Fibroblast of villous mesenchyme (primary cell): Measurements from ENCODE around the gene RNF182. TPM values are rescaled to one million over a fixed set of nuclear protein-coding genes. Genes with fewer than 3 reads are reported as not detected.
"Not testable (repeated sequence)": the region's sequence is repeated elsewhere in the genome, so short reads cannot be mapped to it uniquely, and the experiment has no call there.

Experiments
- DNase-seq: peaks from one replicate; pipeline ENCODE4 v3.0.0-alpha.2; 2010; ENCODE audit warnings: low read depth
- H3K4me3 ChIP-seq: 2 replicates; pipeline ENCODE4 v1.5.1; 2011; ENCODE audit warnings: low read depth, mild to moderate bottlenecking, low read length
- total RNA-seq: library from RNA; depleted of rRNA; stranded (reverse); fragments of >200 nt; gene quantifications from 2 replicates; pipeline ENCODE4 v1.2.3, GENCODE V29; 2012
- TF ChIP-seq, protein P1 (sequence below): IDR thresholded peaks from 2 replicates; pipeline ENCODE4 v1.5.1; 2012; ENCODE audit warnings: low read depth, mild to moderate bottlenecking, low read length; ENCODE audit not compliant: insufficient read depth

RNF182 gene
- total RNA-seq, 1 donor = 6.9 TPM

DNA sequence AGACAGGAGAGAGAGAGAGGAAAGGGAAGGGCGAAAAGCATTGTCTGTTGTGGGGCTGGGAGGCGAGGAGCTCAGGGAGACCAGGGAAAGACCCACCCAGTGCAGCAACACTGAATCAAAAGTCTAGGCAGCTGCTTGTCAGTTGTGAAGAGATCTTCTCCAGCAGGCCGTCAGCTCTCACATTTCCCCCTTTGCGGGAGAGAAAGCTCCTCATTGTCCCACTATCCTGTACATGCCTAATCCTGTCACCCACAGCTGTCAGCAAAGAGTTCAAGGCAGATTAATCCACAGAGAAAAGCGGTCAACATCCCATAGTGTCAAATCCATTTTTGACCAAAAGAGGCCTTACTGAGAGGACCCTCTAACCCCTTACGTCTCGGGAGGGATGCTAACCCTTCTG lies 27.3 kb downstream of the RNF182 start:
- TF ChIP-seq, protein P1, sequence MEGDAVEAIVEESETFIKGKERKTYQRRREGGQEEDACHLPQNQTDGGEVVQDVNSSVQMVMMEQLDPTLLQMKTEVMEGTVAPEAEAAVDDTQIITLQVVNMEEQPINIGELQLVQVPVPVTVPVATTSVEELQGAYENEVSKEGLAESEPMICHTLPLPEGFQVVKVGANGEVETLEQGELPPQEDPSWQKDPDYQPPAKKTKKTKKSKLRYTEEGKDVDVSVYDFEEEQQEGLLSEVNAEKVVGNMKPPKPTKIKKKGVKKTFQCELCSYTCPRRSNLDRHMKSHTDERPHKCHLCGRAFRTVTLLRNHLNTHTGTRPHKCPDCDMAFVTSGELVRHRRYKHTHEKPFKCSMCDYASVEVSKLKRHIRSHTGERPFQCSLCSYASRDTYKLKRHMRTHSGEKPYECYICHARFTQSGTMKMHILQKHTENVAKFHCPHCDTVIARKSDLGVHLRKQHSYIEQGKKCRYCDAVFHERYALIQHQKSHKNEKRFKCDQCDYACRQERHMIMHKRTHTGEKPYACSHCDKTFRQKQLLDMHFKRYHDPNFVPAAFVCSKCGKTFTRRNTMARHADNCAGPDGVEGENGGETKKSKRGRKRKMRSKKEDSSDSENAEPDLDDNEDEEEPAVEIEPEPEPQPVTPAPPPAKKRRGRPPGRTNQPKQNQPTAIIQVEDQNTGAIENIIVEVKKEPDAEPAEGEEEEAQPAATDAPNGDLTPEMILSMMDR = no peak
- H3K4me3 ChIP-seq = no peak overlapping the region
- DNase-seq = no peak

DNA sequence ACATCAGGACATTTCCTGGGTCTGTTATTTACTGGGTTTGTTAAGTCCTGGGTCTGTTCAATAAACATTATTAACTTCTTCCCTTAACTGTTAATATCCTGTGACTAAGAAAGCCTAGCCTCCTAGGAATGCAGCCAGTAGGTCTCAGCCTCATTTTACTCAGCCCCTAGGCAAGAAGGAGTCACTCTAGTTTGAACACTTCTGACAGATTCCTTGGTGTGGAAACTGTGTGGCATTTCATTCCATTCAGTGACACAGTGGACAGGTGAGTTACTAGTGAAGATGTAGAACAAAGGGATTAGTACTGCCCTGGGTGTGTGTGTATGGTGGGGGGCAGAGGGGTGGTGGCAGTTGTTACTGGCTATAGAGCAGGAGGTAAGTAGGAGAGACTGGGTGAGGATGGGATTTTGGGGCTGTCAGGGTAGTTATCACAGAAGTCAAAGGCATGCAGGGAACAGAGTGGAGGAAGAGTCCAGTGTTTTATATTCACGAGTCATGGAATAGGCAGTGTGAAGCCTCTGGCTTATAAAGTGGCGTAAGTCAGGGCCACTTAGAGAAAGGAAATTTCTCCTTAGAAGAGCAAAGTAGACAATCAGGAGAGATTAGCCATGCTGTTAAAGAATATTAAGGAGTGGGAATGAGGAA lies 28.4 kb downstream of the RNF182 start:
- TF ChIP-seq, protein P1 = no peak
- DNase-seq = peak; percentile 18
- no peak overlapping the region for H3K4me3 ChIP-seq

DNA sequence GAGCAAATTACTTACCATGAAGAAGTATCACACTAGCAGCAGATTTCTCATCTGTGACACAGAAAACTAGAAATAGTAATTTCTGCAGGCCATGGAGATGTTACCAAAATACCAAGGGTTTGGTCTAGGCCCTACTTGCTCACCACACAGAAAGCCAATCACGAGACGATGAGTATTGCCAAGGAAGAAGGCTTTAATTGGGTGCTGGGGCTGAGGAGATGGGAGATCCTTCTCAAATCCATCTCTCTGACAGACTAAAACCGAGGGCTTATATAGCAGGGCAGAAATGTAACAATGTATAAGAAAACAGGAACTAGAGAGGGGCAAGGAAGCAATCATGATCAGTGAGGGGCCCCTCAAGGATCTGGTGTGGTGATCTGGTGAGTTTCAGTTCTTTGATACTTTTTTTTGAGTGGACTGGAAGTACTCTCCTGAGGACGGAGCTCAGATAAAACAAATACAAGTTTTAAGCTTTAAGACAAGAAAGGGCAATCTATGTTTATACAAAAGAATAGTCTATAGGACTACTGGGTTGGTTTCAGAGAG lies 40.9 kb downstream of the RNF182 start:
- TF ChIP-seq, protein P1 = no peak
- no peak for DNase-seq
- no peak overlapping the region for H3K4me3 ChIP-seq

DNA sequence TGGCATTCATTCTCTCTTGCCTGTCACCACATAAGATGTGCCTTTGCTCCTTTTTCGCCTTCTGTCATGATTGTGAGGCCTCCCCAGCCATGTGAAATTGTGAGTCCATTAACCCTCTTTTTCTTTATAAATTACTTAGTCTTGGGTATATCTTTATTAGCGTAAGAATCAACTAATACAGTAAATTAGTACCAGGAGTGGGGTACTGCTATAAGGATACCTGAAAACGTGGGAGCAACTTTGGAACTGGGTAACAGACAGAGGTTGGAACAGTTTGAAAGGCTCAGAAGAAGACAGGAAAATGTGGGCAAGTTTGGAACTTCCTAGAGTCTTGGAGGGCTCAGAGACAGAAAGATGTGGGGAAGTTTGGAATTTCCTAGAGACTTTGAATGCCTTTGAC lies 46.6 kb downstream of the RNF182 start:
- no peak for DNase-seq
- H3K4me3 ChIP-seq = no peak overlapping the region
- TF ChIP-seq, protein P1 = no peak

DNA sequence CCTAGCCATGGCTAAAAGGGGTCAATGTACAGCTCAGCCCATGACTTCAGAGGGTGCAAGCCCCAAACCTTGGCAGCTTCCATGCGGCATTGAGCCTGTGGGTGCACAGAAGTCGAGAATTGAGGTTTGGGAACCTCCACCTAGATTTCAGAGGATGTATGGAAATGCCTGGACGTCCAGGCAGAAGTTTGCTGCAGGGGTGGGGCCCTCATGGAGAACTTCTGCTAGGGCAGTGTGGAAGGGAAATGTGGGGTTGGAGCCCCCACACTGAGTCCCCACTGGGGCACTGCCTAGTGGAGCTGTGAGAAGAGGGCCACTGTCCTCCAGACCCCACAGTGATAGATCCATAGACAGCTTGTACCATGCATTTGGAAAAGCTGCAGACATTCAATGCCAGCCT lies 47.9 kb downstream of the RNF182 start:
- DNase-seq, H3K4me3 ChIP-seq: not testable (repeated sequence)

DNA sequence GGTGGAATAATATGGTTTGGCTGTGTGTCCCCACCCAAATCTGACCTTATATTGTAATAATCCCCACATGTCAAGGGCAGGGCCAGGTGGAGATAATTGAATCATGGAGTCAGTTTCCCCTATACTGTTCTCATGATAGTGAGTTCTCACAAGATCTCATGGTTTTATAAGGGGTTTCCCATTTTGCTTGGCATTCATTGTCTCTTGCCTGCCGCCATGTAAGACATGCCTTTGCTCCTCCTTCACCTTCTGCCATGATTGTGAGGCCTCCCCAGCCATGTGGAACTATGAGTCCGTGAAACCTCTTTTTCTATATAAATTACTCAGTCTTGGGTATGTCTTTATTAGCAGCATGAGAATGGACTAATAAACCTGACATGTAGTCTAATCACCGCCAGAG lies 48.7 kb downstream of the RNF182 start:
- not testable (repeated sequence) for DNase-seq, H3K4me3 ChIP-seq

DNA sequence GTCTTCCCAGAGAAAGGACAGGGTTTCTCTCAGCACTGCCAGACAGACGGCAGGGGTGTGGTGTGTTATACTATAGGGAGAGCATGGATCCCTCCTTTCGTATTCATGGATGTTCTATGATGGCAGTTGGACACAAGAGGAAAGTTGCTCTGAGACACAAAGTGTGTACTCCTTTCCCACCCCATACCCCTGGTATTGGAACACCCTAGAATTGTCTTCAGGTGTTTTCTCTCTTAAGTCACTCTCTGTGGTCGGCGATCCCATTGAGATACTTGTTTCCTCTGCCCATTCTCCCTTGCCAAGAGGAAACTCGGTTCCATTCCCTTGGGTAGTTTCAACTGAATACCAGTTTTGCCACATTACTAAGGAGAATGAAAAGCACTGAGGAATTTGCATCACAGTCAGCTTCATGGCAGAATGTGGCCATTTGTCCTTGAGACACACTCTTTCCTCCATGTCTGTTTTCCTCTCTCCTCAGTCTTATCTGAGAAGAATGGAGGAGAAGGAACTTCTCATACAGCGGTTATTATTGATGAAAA lies 53.4 kb downstream of the RNF182 start:
- DNase-seq = no peak
- TF ChIP-seq, protein P1 = no peak
- no peak overlapping the region for H3K4me3 ChIP-seq

DNA sequence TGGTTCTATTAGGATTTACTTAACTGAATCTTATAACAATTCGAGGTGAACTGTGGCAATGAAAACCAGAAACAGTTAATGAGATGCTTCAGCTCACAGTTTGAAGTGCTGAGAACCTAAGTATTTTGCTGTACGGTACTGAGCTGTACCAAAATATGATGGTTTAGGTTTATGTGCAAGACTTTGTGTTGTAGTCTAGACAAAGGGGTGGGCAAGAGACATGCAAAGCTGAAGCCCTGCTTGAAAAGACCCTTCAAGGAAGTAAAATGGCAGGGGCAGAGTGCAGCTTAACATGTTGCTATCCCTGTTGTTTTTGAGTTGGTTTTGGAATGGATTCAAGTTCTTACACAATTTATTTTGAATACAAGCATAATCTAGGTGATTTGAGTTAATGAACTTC lies 54.0 kb downstream of the RNF182 start:
- TF ChIP-seq, protein P1 = no peak
- H3K4me3 ChIP-seq = no peak overlapping the region
- DNase-seq = no peak
